HL-60 (cell line): ENCODE data around the gene SCYL3.

ENCODE experiments used
- DNase-seq, 2 experiments: peaks; one replicate each; pipeline ENCODE4 v3.0.0-alpha.2; 2010 to 2020; ENCODE audit warnings: low read depth in 1 of 2, low spot score in 1 of 2
- H3K27ac ChIP-seq: fragments of 250-450 bp; sonication (Bioruptor Pico); replicated peaks from 2 replicates; pipeline ENCODE4 v1.5.1; 2020; ENCODE audit warnings: mild to moderate bottlenecking, moderate library complexity
- H3K27me3 ChIP-seq: fragments of 250-450 bp; sonication (Bioruptor Pico); 2 replicates; pipeline ENCODE4 v1.5.1; 2021; ENCODE audit warnings: mild to moderate bottlenecking, moderate library complexity; ENCODE audit not compliant: insufficient read depth, poor library complexity, severe bottlenecking
- H3K4me3 ChIP-seq: replicated peaks from 2 replicates; pipeline ENCODE4 v1.5.1; 2011; ENCODE audit warnings: mild to moderate bottlenecking, control low read depth, low read length; ENCODE audit not compliant: insufficient read depth
- GABPA ChIP-seq: IDR thresholded peaks from 2 replicates; pipeline ENCODE4 v1.6.1; 2012; ENCODE audit warnings: low read depth
- POLR2AphosphoS5 ChIP-seq: IDR thresholded peaks from 2 replicates; pipeline ENCODE4 v1.6.1; 2012; ENCODE audit warnings: low read depth
- SPI1 ChIP-seq: IDR thresholded peaks from 2 replicates; pipeline ENCODE4 v1.6.1; 2012; ENCODE audit warnings: low read depth, mild to moderate bottlenecking, borderline replicate concordance
- TF ChIP-seq, protein P1 (sequence below): IDR thresholded peaks from one replicate; pipeline ENCODE4 v1.5.1; 2011; ENCODE audit warnings: low read length, control low read depth, inconsistent platforms; ENCODE audit not compliant: insufficient read depth
- TF ChIP-seq, protein P2 (sequence below): IDR thresholded peaks from 2 replicates; pipeline ENCODE4 v1.6.1; 2012; ENCODE audit warnings: low read depth; ENCODE audit not compliant: insufficient replicate concordance

Gene SCYL3

DNA sequence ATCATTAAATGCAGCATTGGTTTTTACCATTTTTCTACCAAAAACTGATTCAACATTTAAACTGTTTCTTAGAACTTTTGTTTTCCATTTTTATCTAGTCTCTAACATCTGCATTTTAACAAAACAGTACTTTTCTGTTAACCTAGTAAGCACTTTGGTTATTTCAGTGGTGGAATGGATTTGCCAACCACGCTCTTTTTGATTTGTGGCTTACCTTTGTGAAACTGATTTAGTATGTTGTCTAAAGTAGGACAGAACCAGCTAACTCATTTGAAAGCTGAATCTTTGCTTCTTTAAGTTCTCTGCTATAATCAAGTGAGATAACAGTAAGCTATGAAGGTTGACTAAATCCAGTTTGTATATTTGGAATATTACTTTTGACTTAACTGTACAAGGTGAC, 57.5 kb downstream of the SCYL3 start:
- no peak overlapping the region for H3K27ac ChIP-seq
- H3K27me3 ChIP-seq = no peaks in the 10 kb centered on the region
- TF ChIP-seq, protein P1, sequence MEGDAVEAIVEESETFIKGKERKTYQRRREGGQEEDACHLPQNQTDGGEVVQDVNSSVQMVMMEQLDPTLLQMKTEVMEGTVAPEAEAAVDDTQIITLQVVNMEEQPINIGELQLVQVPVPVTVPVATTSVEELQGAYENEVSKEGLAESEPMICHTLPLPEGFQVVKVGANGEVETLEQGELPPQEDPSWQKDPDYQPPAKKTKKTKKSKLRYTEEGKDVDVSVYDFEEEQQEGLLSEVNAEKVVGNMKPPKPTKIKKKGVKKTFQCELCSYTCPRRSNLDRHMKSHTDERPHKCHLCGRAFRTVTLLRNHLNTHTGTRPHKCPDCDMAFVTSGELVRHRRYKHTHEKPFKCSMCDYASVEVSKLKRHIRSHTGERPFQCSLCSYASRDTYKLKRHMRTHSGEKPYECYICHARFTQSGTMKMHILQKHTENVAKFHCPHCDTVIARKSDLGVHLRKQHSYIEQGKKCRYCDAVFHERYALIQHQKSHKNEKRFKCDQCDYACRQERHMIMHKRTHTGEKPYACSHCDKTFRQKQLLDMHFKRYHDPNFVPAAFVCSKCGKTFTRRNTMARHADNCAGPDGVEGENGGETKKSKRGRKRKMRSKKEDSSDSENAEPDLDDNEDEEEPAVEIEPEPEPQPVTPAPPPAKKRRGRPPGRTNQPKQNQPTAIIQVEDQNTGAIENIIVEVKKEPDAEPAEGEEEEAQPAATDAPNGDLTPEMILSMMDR = no peak
- no peak for TF ChIP-seq GABPA
- no peak for TF ChIP-seq POLR2AphosphoS5
- TF ChIP-seq, protein P2, sequence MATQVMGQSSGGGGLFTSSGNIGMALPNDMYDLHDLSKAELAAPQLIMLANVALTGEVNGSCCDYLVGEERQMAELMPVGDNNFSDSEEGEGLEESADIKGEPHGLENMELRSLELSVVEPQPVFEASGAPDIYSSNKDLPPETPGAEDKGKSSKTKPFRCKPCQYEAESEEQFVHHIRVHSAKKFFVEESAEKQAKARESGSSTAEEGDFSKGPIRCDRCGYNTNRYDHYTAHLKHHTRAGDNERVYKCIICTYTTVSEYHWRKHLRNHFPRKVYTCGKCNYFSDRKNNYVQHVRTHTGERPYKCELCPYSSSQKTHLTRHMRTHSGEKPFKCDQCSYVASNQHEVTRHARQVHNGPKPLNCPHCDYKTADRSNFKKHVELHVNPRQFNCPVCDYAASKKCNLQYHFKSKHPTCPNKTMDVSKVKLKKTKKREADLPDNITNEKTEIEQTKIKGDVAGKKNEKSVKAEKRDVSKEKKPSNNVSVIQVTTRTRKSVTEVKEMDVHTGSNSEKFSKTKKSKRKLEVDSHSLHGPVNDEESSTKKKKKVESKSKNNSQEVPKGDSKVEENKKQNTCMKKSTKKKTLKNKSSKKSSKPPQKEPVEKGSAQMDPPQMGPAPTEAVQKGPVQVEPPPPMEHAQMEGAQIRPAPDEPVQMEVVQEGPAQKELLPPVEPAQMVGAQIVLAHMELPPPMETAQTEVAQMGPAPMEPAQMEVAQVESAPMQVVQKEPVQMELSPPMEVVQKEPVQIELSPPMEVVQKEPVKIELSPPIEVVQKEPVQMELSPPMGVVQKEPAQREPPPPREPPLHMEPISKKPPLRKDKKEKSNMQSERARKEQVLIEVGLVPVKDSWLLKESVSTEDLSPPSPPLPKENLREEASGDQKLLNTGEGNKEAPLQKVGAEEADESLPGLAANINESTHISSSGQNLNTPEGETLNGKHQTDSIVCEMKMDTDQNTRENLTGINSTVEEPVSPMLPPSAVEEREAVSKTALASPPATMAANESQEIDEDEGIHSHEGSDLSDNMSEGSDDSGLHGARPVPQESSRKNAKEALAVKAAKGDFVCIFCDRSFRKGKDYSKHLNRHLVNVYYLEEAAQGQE = no peak
- no peak for TF ChIP-seq SPI1
- no peak overlapping the region for H3K4me3 ChIP-seq
- no peak for DNase-seq

DNA sequence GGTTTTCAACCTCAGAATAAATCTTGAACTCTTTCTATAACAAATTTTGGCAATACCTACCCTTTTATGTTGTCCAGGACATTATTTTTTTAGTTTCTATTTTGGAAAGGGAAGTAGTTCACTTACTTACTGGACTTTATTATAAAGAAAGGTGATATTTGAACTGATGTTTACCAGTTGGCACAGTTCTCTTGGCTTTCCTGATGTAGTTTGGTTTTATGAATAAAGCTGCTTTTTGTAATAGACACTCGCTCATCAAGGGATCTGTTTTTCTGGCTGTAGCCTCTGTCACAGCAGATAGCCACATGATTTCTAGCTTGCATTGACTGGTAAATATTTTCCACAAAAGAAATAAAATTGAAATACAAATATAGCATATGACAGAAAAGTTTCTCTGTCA, 58.0 kb downstream of the SCYL3 start:
- DNase-seq = no peak
- H3K27me3 ChIP-seq = no peaks in the 10 kb centered on the region
- no peak overlapping the region for H3K27ac ChIP-seq
- TF ChIP-seq, protein P2 = no peak
- TF ChIP-seq SPI1 (no peak), GABPA (no peak), POLR2AphosphoS5 (no peak)
- TF ChIP-seq, protein P1 = no peak
- H3K4me3 ChIP-seq = no peak overlapping the region

DNA sequence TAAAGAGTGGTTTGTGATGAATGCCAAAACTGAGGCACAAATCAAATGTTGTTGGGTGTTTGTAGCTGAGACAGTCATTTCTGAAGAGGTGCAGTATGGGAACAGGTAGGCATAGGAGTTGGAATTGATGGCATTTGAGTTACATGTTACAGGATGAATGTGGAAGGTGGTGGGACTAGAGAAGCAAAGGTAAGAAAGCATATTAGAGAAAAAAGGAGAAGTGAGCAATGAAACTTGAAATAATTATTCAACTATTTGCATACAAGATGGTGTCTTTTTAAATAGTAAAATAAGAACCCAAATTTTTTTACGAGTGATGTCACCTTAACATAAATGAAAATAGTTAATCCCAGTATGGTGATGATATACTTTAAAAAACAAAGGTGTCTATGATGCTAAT, 58.8 kb downstream of the SCYL3 start:
- TF ChIP-seq, protein P2 = no peak
- TF ChIP-seq, protein P1 = no peak
- TF ChIP-seq SPI1 = no peak
- TF ChIP-seq POLR2AphosphoS5 = no peak
- TF ChIP-seq GABPA = no peak
- Histone ChIP-seq H3K27ac (no peak overlapping the region), H3K4me3 (no peak overlapping the region), H3K27me3 (no peaks in the 10 kb centered on the region)
- DNase-seq = no peak
